Stimulated activated CD4-positive, alpha-beta T cell treated with anti-CD3 and anti-CD28 coated beads, TNF-alpha, amount 100 ng/mL, for 1 hour (primary cell): Measurements from ENCODE around the gene RUNX2.
"Not testable (repeated sequence)": the region's sequence is repeated elsewhere in the genome, so short reads cannot be mapped to it uniquely, and the experiment has no call there.

Experiments used
- DNase-seq, 3 donors: peaks; one replicate each; pipeline ENCODE4 v3.0.0-alpha.2; 2020; ENCODE audit warnings: low read depth in 3 of 3, low spot score in 1 of 3

RUNX2 gene

DNA sequence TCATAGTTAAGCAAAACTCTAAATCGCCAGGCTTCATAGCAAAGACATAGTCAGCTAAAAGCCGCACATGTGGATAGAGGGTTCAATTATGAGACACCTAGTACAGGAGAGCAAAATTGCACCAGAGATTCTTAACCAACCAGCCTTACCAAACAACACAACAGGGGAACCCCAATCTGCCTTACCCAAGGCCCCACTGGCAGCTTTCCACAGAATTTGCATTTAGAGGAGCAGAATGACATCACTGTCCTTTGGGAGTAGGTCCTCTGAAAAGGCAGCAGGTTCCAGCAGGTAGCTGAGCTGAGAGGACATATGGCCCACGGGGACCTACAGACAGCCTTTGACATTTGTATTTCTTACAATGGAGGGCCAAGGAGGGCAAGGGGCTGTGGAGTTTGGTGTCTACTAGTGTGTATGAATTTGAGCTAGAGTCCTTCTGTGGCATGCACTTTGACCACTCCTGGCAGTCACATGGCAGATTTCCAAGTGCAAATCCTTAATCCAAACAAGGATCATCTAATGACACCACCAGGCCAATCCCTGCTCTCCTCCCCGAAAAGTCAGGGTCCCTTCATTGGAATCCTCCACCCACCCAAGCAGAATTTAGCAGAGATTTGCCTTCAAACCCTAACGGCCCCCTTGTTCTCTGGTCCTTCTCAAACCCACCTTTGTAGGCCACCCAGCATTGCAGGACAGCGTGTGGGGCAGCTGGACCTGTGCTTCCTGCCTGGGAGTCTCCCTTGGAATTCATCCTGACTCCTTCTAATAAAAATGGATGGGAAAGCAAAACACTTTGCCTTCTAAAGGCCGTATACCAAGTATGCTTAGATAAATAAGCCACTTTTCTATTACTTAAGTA is 220.8 kb downstream of the RUNX2 start:
- DNase-seq: no peak

DNA sequence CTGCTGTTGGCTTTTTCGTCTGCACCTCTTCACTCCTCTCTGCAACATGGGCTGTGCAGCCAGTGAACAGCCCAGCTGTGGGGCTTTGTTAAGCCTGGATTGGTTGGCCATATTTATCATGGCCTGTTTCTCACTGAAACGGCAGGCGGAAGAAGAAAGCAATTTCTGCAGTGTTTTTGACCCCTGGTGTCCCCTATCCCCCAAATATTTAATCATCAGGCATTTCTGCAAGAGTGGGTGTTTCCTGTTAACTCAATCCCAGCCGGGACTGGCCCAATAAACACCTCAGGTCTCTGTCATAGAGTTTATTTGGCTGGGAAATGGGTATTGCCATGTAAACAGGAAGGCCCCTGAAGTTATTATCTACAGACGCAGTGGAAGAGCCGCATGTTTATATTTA is 224.4 kb downstream of the RUNX2 start:
- no peak for DNase-seq

DNA sequence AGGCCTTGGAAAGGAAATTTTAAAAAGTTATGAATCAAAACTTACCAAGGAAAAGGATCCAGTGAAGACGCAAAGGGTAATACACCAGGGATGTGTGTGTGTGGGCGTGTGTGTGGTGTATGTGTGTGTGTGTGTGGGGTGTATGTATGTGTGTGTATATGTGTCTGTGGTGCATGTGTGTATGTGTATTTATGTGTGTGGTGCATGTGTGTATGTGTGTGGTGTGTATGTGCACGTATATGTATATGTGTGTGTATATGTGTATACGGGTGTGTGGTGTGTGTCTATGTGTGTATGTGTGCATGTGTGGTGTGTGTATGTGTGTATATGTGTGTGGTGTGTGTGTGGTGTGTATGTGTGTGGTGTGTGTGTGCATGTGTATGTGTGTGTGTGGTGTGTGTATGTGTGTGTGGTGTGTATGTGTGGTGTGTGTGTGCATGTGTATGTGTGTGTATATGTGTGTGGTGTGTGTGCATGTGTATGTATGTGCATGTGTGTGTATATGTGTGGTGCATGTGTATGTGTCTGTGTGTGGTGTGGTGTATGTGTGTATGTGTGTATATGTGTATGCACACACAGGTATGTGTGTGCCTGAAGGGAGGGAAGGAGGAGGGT is 225.7 kb downstream of the RUNX2 start:
- no peak for DNase-seq

DNA sequence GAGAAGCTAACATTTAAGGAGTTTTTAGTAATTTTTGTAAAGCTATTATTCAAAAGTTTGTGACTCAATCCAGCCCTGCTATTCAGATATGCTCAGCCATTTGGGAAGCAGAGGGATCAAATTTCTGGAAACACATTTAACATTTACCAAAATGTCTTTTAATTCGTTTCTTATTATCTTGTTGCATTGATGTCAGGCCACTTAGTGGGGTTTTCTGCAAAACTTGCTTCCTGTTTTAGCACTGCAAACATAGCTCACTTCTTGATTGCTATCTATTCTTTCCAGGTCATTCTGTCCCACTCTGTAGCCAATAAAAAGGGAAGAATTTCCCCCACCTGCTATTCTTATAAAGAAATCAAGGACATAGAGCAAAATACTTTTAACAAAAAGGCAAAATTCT is 226.5 kb downstream of the RUNX2 start:
- no peak for DNase-seq

DNA sequence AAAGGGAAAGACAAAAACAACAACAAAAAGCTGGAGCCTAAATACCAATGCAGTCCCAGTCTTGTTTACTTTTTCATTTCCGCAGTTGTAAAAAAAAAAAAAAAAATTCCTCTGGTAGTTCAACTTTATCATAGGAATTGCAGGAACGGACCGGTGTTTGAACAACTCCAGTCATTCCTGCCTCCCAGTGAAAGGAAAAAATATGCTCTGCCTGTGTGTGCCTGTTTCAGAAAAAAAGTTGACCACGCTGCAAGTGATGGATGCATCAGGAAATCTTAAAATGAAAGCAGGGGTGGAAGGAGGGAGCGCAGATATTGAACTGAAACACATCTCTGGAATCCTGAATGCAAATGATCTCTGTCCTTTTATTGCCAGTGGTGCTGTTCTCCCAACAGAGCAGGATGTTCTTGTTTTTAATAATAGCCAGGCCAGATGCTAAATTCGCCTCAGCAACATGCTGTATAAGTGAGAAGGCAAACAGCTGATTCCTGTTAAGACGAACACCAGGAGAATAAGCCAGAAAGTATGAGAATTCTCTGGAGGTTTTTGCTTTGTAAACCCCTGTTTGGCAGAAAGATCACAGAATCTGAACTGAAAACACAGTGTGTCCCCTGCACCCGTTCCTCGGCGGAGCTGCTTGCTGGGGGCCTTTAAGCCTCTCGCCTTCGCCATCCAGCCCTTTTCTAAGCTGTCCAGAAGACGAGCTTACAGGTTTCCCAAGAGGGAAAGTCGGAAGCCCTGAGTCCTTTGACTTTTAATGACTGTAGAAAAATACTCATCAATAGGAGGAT is 228.0 kb downstream of the RUNX2 start:
- no peak for DNase-seq

DNA sequence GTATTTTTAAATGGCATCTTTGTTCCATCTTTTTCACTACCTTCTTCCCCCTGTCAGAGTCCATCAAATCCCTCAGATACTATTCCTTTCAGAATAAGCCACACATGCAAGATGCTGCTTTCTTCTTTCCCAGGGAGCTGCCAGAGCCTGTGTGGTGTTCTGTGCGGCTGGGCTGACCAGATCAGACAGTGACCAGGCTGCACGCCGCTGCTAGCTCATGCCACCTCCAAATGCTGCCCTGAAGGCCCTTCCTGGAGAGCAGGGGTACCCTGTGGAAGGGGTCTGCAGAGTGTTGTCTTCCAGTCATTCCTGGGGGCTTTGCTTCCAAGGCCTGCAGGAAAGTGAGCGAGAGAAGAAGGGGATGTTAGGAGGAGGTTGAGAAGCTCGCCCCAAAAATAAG is 228.7 kb downstream of the RUNX2 start:
- DNase-seq: no peak

DNA sequence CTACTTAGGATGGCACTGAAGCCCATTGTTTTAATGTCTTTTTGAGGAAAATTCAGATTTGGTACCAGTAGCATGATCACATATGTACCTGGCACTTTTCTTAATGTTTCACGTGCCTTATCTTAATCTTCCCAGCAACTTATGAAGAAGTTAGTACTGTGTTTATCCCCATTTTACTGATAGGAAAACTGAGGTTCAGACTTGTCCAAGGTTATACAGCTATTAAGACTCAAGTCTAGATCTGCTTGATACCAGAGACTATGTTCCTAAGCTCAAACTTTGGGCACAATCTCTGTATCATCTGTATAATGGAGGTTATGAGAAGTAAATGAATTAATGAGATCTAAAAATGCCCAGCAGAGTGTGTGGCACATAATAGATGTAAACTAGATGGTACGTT is 229.3 kb downstream of the RUNX2 start:
- no peak for DNase-seq

DNA sequence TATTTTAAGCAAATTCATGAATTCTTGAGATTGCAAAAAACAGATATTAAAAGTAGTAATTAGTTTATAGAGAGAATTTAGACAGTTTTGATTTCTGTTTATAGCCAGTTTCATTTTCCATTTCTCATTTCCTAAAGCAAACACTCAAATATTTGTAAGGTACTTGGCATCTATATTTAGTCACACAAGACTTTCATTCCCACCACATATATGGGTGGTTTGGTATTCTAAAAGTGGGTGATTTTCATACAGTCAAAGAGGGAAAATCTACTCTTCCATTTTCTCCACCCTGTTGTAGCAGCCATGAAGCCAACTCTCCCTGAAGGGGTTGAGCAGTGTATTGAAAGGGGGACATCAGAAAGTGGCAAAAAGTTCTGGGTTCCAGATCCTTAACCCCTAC is 230.7 kb downstream of the RUNX2 start:
- no peak for DNase-seq

DNA sequence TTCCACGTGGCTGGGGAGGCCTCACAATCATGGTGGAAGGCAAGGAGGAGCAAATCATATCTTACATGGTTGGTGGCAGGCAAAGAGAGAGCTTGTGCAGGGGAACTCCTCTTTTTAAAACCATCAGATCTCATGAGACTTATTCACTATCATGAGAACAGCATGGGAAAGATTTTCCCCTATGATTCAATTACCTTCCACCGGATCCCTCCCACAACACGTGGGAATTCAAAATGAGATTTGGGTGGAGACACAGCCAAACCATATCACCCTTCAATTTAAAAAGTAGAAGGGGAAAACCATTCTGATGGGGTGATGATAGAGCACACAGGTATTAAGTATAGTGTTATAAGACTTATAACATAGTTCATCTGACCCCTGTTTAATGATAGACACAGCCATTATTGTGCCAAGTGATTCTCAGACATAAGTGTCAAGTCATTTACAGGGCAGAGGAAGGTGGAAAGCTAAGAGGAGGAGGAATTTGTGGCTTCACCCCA is 232.2 kb downstream of the RUNX2 start:
- not testable (repeated sequence) for DNase-seq

DNA sequence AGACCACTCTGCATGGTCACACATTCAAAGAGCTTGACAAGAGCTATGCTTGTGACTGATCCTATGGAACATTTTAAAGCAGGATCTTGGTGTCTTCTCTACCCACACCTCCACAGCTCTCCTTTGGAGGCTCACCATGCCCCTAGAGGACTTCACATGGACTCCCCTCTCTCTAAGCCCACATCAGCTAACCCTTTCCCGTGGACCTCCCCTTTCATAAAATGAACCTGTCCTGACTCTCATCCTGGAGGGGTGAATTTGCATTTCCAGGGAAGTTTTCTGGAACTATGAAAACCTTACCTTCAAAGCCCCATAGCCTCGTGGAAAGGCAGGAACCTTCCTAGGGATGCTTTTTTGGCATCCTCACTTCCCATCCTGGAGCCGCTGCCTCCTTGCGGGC is 234.0 kb downstream of the RUNX2 start:
- DNase-seq: no peak

DNA sequence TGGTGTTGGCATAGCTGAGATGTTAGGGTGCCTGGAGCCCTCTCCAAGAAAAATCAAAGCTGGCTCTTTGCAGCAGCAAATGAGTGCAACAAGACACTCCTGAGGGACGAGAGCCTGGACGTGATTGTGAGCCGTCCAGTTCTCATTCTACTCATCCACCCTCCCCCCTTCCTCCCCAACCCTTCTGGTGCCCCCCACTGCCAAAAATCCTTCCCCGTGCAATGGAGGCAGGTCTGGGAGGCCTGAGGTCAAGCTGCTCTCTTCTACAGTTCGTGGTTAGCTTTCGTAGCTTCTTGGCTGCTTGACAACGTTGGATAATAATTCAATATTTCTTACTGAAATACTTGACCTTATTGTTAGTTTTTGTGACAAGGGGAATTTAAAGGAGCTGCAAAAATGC is 234.9 kb downstream of the RUNX2 start:
- DNase-seq: no peak

DNA sequence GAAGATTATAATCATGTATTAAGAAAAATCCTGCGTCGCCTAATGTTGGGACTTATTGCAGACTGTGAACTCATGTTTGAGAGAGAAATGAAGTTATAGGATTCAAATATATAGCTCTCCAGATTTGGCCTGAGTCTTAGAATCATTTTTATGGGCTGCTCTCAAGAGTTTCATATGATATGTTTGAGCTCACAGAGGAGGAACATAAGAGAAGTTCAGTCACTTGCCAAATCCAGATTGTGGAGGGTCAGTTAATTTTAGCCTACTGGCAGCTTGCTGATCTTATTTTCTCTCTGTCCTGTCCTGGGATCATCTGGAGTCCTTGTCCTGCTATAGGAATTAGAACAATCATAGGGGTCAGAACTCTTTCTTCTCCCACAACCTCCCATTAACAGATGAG is 235.7 kb downstream of the RUNX2 start:
- no peak for DNase-seq

DNA sequence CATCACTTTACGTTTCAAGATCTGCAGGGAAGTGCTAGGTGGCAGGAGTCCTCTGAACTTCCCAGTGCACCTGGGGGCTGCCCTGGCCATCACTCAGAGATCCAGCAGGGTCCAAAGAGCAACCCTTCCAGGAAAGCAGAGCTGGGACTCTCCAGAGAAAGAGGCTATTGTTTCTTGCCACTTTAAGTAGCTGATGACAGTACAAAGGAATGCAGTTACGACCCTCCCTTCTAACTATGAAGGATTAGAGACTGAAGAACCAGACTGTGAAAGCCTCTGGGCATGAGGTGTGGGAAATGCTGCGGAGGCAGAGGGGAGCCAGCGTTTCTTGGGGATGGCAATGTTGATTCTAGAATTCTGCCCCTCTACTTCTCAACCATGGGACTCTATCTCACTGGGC is 238.8 kb downstream of the RUNX2 start:
- no peak for DNase-seq

DNA sequence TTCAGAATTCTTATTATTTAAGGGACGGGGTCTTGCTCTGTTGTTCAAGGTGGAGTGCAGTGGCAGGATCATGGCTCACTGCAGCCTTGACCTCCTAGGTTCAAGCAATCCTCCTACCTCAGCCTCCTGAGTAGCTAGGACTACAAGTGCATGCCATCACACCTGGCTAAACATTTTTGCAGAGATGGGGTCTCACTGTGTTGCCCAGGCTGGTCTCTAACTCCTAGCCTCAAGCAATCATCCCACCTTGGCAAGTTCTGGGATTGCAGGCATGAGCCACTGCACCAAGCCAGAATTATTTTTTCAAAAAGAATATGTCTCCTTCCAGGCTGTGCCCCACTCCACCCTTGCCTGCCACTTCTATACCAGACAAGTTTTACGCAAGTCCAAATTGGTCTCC is 239.7 kb downstream of the RUNX2 start:
- DNase-seq: no peak

DNA sequence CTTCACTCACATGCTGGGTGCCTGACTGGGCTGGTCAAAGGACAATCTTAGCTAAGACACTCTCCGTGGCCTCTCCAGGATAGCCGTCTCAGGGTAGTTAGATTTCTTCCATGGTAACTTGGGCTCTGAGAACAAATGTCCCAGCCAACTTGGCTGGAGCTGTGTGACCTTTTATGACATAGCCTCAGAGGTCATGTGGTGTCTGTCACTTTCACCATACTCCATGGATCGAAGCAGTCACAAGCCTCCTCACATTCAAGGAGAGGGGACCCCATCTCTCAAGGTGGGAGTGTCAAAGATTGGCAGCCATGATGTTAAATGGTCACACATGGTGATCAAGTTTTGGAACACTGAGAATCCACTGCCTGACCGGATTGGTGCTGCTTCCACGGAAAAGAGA is 240.5 kb downstream of the RUNX2 start:
- DNase-seq: no peak

DNA sequence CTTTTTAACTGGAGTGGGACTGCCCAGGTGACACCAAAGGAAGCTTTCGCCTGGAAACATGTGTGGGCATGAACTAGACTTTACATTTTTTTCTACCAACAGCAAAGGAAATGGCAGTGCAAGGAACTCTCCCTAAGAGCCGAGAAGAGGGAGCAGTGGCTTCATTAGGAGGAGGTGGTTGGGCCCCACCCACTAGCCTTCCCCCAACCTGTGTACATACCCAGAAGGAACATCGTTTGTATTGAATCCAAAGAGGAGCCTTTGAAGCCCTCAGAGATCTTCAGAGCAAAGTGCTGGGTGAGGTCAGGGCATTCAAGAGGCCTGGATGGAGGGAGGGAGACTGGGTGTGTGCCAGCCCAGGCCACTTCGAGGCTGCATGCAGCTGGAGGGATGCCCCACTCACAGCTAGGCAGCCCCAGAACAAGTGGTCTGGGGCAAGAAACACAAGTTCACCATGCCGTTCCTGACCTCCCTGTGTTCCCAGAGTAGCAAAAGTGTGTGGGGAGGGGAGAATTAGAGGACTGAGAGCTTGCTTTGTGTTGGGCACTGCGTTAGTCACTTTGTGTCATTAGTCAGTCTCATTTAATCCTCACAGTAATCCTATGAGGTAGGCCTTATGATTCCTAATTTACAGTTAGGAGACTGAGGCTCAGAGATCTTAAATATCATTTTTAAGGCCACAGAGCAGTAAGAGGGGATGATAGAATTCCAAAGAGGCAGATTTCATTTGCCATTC is 241.2 kb downstream of the RUNX2 start:
- DNase-seq: no peak

DNA sequence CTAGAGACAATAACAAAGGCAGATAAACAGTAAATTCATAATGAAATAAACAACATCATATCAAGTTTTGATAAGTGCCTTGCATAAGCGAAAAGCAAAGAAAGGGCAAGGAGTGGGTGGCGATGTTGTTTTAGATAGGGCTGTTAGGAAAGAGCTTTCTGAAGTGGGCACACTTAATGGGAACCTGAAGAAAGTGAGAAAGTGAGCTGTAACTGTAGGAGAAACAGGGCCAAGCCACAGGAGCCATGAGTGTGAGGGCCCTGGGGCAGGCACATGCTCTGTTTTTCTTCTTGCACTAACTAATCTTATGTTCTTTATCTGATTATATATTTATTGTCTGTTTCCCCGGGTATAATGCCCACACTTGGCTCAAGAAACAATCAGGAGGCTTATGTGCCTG is 243.0 kb downstream of the RUNX2 start:
- DNase-seq: no peak

DNA sequence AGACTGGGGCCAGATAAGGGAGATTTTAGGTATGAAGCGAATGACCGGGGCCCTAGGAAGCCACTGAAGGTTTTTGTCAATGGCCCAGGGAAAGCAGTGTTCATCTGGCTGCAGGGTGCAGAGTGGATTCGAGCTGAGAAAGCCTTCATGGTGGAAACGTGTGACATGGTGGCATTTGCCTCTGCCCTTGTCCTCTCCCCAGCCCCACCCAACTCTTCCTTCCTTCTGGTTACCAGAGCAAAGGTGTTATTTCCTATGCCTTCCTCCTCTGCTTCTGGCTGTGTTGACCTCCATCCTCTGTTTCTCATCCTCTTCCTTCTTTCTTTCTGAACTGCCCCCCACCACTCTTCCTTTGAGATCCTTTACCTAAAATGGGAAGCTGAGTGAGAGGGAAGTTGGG is 244.7 kb downstream of the RUNX2 start:
- DNase-seq: no peak

DNA sequence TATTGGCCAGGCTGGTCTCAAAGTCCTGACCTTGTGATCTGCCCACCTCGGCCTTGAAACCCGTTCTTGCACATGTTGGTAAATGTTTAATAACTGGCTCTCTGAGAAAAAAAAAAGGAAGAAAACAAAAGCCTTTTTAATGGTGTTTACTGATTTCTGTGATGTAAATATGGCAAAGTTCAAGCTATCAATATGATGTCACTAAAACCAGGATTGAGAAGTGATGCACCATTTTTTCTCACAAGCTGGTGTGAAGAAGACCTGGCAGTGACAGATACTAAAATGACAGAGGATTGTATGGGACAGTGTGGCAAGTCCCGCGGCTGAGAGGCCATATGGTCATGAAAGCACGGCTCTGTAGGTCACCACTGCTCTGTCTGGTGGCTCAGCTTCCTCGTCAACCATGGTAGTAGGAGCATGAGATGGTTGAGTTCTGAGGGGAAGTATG is 245.9 kb downstream of the RUNX2 start:
- no peak for DNase-seq

DNA sequence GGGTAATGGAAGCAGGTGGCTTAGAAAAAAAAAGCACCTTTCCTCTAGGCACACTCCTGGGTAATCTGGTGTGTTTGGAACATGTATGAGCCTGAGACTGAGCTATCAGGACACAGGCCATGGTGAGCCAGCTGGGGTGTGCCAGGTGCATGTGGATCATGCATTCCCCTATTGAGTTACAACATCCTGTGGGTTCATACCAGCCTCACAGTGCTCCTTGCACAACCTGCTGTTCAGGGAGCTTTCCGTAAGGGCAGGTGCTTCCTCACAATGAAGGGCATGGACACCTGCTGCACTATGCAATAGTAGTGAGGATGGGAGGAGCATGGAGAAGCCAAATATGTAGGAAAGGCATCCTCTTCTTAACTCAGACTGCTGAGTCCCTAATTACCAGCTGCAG is 246.8 kb downstream of the RUNX2 start:
- no peak for DNase-seq
